Dendritic cell treated with granulocyte-macrophage colony-stimulating factor and Interleukin-4, amounts not matched to agents 40 ng/mL and 50 ng/mL, for 4 days (primary cell): ENCODE results near the gene C18orf63.
"Not testable (repeated sequence)": the region's sequence is repeated elsewhere in the genome, so short reads cannot be mapped to it uniquely, and the experiment has no call there.

Experiments
- H3K27ac Mint-ChIP-seq: one replicate; pipeline ENCODE4 v1.8.0; 2022; ENCODE audit warnings: mild to moderate bottlenecking, mixed read lengths
- H3K27me3 Mint-ChIP-seq: one replicate; pipeline ENCODE4 v1.8.0; 2022; ENCODE audit warnings: mild to moderate bottlenecking, mixed read lengths
- H3K36me3 Mint-ChIP-seq: one replicate; pipeline ENCODE4 v1.8.0; 2022; ENCODE audit warnings: low read depth, mixed read lengths
- H3K4me1 Mint-ChIP-seq: one replicate; pipeline ENCODE4 v1.8.0; 2022; ENCODE audit warnings: low read depth, mixed read lengths
- H3K4me3 Mint-ChIP-seq: one replicate; pipeline ENCODE4 v1.8.0; 2022; ENCODE audit warnings: mild to moderate bottlenecking, moderate library complexity, mixed read lengths
- H3K9me3 Mint-ChIP-seq: one replicate; pipeline ENCODE4 v1.8.0; 2022; ENCODE audit warnings: mixed read lengths
- intact Hi-C: fragments of 100-400 bp; cut with micrococcal nuclease; formaldehyde crosslinking; loops from one replicate; pipeline ENCODE4 v1.15.0; 2022

C18orf63 gene

GRCh38 chr18:74281980-74282754 lies 33.5 kb upstream of the C18orf63 start:
- Mint-ChIP-seq H3K27me3 (no peaks in the 10 kb centered on the region), H3K9me3 (no peaks in the 10 kb centered on the region), H3K4me1 (peaks cover 42% of the 10 kb centered on the region), H3K27ac (no peak overlapping the region), H3K4me3 (no peak overlapping the region), H3K36me3 (peaks cover 12% of the 10 kb centered on the region)
- intact Hi-C loops: no loop called here

GRCh38 chr18:74282755-74283554 lies 32.7 kb upstream of the C18orf63 start:
- peaks cover 42% of the 10 kb centered on the region for H3K4me1 Mint-ChIP-seq
- H3K27me3 Mint-ChIP-seq: no peaks in the 10 kb centered on the region
- H3K9me3 Mint-ChIP-seq: no peaks in the 10 kb centered on the region
- no peak overlapping the region for H3K4me3 Mint-ChIP-seq
- H3K27ac Mint-ChIP-seq: no peak overlapping the region
- peaks cover 6% of the 10 kb centered on the region for H3K36me3 Mint-ChIP-seq
- intact Hi-C loops: no loop called here

DNA sequence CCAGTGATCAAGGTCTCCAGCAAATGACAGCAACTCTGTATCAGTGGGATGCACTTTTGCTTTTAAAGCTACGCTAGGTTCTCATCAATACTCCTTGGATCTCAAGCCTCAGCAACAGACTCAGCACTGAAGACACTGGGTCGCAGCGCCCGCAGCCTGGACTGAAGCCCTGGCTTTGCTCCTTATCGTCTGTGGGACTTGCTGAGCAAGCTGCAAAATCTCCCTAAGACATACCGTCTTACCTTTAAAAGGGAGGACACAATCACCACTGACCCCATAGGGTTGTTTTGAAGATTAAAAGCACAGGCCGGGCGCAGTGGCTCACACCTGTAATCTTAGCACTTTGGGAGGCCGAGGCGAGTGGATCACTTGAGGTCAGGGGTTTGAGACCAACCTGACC lies 32.0 kb upstream of the C18orf63 start:
- Mint-ChIP-seq H3K27ac (no peak overlapping the region), H3K27me3 (no peaks in the 10 kb centered on the region), H3K36me3 (peaks cover 6% of the 10 kb centered on the region), H3K4me3 (no peak overlapping the region), H3K9me3 (no peaks in the 10 kb centered on the region), H3K4me1 (peaks cover 43% of the 10 kb centered on the region)
- intact Hi-C loops: no loop called here

DNA sequence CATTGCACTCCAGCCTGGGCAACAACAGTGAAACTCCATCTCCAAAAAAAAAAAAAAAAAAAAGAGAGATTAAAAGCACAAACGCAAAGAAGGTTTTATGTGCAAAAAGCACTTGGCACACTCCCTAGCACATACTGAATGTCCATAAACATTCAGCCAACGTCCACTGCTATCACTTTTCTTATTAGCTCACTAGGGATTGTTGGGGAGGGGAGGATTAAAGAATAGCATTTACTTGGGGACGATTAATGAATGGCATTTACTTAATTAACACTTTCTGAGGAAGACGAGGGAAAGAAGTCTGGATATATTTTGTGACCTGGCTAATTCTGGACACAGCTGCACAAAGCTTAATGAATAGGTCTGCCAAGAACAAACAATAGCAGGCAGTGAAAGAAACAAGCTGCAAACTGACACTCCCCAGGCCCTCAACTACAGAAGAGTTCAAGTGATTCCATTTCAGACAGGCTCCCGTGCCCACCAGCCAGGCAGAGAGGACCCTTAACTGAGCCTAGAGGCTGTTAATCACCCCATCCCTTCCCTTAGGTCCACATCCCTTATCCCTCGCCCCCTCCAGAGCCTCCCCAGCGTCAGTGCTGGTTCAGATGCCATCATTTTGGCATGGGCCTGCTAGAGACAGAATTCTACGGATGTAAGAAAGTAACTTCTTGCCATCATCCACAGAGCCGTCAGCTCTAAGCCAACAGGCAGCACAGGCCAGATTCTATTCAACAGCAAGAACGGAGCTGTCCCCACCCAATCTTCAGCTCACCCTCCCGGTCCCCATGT lies 31.3 kb upstream of the C18orf63 start:
- Mint-ChIP-seq H3K27me3 (no peaks in the 10 kb centered on the region), H3K4me3 (no peak overlapping the region), H3K4me1 (peaks cover 47% of the 10 kb centered on the region), H3K27ac (no peak overlapping the region), H3K9me3 (no peaks in the 10 kb centered on the region), H3K36me3 (peaks cover 6% of the 10 kb centered on the region)
- intact Hi-C loops: no loop called here

- H3K27ac Mint-ChIP-seq: no peak overlapping the region
- H3K36me3 Mint-ChIP-seq: peaks cover 6% of the 10 kb centered on the region
- peaks cover 49% of the 10 kb centered on the region for H3K4me1 Mint-ChIP-seq
- intact Hi-C loops: no loop called here
- H3K4me3 Mint-ChIP-seq: no peak overlapping the region
- no peaks in the 10 kb centered on the region for H3K9me3 Mint-ChIP-seq
- no peaks in the 10 kb centered on the region for H3K27me3 Mint-ChIP-seq
These were observed 30.7 kb upstream of the C18orf63 start for GRCh38 chr18:74284980-74285355.

DNA sequence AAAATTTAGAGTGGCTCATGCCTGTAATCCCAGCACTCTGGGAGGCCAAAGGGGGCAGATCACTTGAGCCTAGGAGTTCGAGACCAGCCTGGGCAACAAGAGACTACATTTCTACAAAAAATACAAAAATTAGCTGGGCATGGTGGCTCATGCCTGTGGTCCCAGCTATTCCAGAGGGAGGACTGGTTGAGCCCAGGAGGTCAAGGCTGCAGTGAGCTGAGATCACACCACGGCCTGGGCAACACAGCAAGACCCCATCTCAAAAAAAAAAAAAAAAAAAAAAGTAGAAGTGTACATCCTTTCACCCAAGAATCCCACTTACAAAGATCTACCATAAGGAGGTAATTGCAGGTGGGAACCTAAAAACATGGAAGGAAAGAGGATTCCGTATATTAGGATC lies 30.1 kb upstream of the C18orf63 start:
- H3K9me3 Mint-ChIP-seq, H3K27ac Mint-ChIP-seq, H3K36me3 Mint-ChIP-seq, H3K27me3 Mint-ChIP-seq, intact Hi-C loops, H3K4me3 Mint-ChIP-seq: not testable (repeated sequence)
- peaks cover 49% of the 10 kb centered on the region for H3K4me1 Mint-ChIP-seq

DNA sequence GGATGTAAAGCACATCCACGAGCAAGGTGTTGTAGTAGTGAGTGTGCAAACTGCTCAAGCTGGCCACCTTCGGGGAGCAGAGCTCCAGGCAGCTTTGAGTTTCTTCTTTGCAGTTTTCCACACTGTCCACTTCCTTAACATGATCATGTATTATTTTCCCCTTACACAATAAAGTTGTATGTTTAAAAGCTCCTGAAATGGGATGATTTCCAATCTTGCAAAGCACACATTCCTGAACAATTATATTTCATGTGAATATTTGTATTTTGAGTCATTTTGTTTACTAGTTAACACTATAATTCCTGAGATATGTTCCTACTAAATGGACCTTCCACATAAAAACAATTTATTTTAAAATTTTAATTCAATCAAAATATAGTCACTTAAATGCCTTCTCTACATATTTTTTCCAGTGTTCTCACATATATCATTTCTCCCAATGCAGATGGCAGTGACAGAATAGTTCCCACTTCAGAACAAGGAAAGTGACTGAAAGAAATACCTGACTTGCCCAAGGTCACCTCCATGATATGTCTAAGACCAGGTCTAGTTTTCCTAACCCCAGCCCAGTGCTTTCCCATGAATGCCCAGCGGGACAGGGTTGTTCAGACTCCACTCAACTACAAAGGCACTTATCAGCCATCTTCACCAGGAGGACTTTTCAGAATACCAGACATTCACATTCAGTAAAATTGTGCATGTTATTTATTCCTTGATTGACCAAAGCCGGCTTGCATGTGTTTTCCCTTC lies 29.4 kb upstream of the C18orf63 start:
- peaks cover 43% of the 10 kb centered on the region for H3K4me1 Mint-ChIP-seq
- no peaks in the 10 kb centered on the region for H3K27me3 Mint-ChIP-seq
- no peaks in the 10 kb centered on the region for H3K9me3 Mint-ChIP-seq
- intact Hi-C loops: no loop called here
- no peak overlapping the region for H3K27ac Mint-ChIP-seq
- no peaks in the 10 kb centered on the region for H3K36me3 Mint-ChIP-seq
- H3K4me3 Mint-ChIP-seq: no peak overlapping the region

GRCh38 chr18:74286856-74287255 lies 28.8 kb upstream of the C18orf63 start:
- no peak overlapping the region for H3K4me3 Mint-ChIP-seq
- H3K27me3 Mint-ChIP-seq: peaks cover 2% of the 10 kb centered on the region
- intact Hi-C loops: no loop called here
- no peak overlapping the region for H3K27ac Mint-ChIP-seq
- peaks cover 41% of the 10 kb centered on the region for H3K4me1 Mint-ChIP-seq
- peaks cover 5% of the 10 kb centered on the region for H3K36me3 Mint-ChIP-seq
- H3K9me3 Mint-ChIP-seq: no peaks in the 10 kb centered on the region

- no peak overlapping the region for H3K27ac Mint-ChIP-seq
- intact Hi-C loops: no loop called here
- H3K36me3 Mint-ChIP-seq: peaks cover 10% of the 10 kb centered on the region
- peaks cover 33% of the 10 kb centered on the region for H3K4me1 Mint-ChIP-seq
- no peak overlapping the region for H3K4me3 Mint-ChIP-seq
- H3K27me3 Mint-ChIP-seq: peaks cover 2% of the 10 kb centered on the region
- no peaks in the 10 kb centered on the region for H3K9me3 Mint-ChIP-seq
These were observed 27.6 kb upstream of the C18orf63 start for GRCh38 chr18:74288041-74288440.

- Mint-ChIP-seq H3K4me3 (no peak overlapping the region), H3K27me3 (peaks cover 5% of the 10 kb centered on the region), H3K36me3 (peaks cover 10% of the 10 kb centered on the region), H3K4me1 (peaks cover 33% of the 10 kb centered on the region), H3K9me3 (no peaks in the 10 kb centered on the region), H3K27ac (no peak overlapping the region)
- intact Hi-C loops: no loop called here
These were observed 26.9 kb upstream of the C18orf63 start for GRCh38 chr18:74288730-74289129.

- H3K27ac Mint-ChIP-seq: no peak overlapping the region
- intact Hi-C loops: no loop called here
- peaks cover 10% of the 10 kb centered on the region for H3K36me3 Mint-ChIP-seq
- H3K27me3 Mint-ChIP-seq: peaks cover 5% of the 10 kb centered on the region
- H3K4me1 Mint-ChIP-seq: peaks cover 33% of the 10 kb centered on the region
- H3K4me3 Mint-ChIP-seq: no peak overlapping the region
- no peaks in the 10 kb centered on the region for H3K9me3 Mint-ChIP-seq
These were observed 26.5 kb upstream of the C18orf63 start for GRCh38 chr18:74289137-74289536.

GRCh38 chr18:74290021-74290420 lies 25.6 kb upstream of the C18orf63 start:
- Mint-ChIP-seq H3K9me3 (no peaks in the 10 kb centered on the region), H3K36me3 (peaks cover 10% of the 10 kb centered on the region), H3K4me1 (peaks cover 29% of the 10 kb centered on the region), H3K27ac (no peak overlapping the region), H3K27me3 (peaks cover 5% of the 10 kb centered on the region), H3K4me3 (no peak overlapping the region)
- intact Hi-C loops: no loop called here

DNA sequence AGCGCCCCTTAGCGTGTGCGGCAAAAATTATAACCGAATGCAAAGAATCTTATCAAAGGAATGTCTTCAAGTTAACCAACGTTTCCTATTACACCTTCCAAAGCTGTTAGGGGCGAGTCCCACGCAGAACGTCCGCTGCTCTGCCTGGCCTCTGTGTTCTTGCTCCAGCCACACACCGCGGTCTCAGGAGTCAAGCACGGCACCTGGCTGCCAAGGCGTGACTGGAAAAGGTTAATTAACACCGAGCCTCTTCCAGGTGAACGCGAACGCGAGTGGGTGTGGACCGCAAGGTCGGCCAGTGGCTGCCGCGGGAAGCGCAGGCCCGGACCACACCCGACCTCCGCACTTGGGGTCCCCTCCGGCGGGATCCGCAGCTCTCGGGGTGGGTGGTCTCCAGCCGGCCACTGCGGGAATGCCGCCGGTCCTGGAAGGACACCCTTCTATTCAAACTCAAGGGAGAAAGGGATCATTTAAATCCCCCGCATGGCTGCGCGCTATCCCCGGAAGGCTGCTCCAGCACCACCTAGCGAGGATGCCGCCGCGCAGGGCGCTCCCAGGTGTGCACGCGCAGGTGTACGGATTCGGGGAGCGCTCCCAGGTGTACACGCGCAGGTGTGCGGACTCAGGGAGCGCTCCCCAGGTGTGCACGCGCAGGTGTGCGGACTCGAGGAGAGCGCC lies 24.7 kb upstream of the C18orf63 start:
- Mint-ChIP-seq H3K9me3 (no peaks in the 10 kb centered on the region), H3K27ac (peak overlapping the region; percentile 87), H3K4me3 (peak overlapping the region; percentile 98), H3K4me1 (peaks cover 23% of the 10 kb centered on the region), H3K27me3 (peaks cover 5% of the 10 kb centered on the region), H3K36me3 (peaks cover 10% of the 10 kb centered on the region)
- intact Hi-C loops: no loop called here
